Smooth muscle cell (in vitro differentiated cells): Measurements from ENCODE around the gene SAT2. TPM values are rescaled to one million over a fixed set of nuclear protein-coding genes. Genes with fewer than 3 reads are reported as not detected.

Experiments used
- DNase-seq: peaks from one replicate; lab custom pipeline; 2025; ENCODE audit not compliant: unreplicated experiment; lab: John Stamatoyannopoulos, UW
- H2AFZ ChIP-seq: fragments of 200-600 bp; sonication (generic); 2 replicates; pipeline ENCODE4 v1.6.0; 2016; ENCODE audit warnings: antibody characterized with exemption, low read depth, mild to moderate bottlenecking
- H3F3A ChIP-seq: fragments of 200-600 bp; sonication (generic); 2 replicates; pipeline ENCODE4 v1.6.0; 2017; ENCODE audit warnings: antibody characterized with exemption, low read depth
- H3K27ac ChIP-seq: fragments of 200-600 bp; sonication (generic); 2 replicates; pipeline ENCODE4 v1.5.1; 2016; ENCODE audit warnings: low read depth, mild to moderate bottlenecking
- H3K27me3 ChIP-seq: fragments of 200-600 bp; sonication (generic); 2 replicates; pipeline ENCODE4 v1.6.1; 2016; ENCODE audit warnings: low read depth, mild to moderate bottlenecking
- H3K36me3 ChIP-seq: fragments of 200-600 bp; sonication (generic); 2 replicates; pipeline ENCODE4 v1.5.1; 2016; ENCODE audit warnings: low read depth
- H3K4me1 ChIP-seq: fragments of 200-600 bp; sonication (generic); 2 replicates; pipeline ENCODE4 v1.5.1; 2016; ENCODE audit warnings: low read depth
- H3K4me2 ChIP-seq: fragments of 200-600 bp; sonication (generic); 2 replicates; pipeline ENCODE4 v1.6.0; 2016; ENCODE audit warnings: mild to moderate bottlenecking
- H3K4me3 ChIP-seq: fragments of 200-600 bp; sonication (generic); 2 replicates; pipeline ENCODE4 v1.5.1; 2016; ENCODE audit warnings: mild to moderate bottlenecking
- H3K79me2 ChIP-seq: fragments of 200-600 bp; sonication (generic); 2 replicates; pipeline ENCODE4 v1.6.0; 2016; ENCODE audit warnings: low read depth, mild to moderate bottlenecking
- H3K9ac ChIP-seq: fragments of 200-600 bp; sonication (generic); 2 replicates; pipeline ENCODE4 v1.6.0; 2016; ENCODE audit warnings: low read depth
- H3K9me3 ChIP-seq: fragments of 200-600 bp; sonication (generic); replicated peaks from 2 replicates; pipeline ENCODE4 v1.5.1; 2016; ENCODE audit warnings: low read depth
- H4K20me1 ChIP-seq: fragments of 200-600 bp; sonication (generic); 2 replicates; pipeline ENCODE4 v1.6.0; 2016; ENCODE audit warnings: low read depth
- WGBS: methylation state at CpG from one replicate; pipeline ENCODE4 v1.1.7; 2016; ENCODE audit warnings: low lambda C conversion rate; 5-methylcytosine and 5-hydroxymethylcytosine counted together
- polyA plus RNA-seq: library from polyadenylated mRNA; unstranded; fragments of >200 nt; fragmentation: Nextera tagmentation; extraction: Ambion mirVana; gene quantifications from 2 replicates; pipeline ENCODE4 v1.2.1, GENCODE V29; 2016
- total RNA-seq: library from RNA; depleted of rRNA; stranded (reverse); fragments of >200 nt; gene quantifications from 2 replicates; pipeline ENCODE4 v1.2.3, GENCODE V29; 2014
- TF ChIP-seq, protein P1 (sequence below): fragments of 200-600 bp; sonication (generic); IDR thresholded peaks from 2 replicates; pipeline ENCODE4 v1.5.1; 2017; ENCODE audit warnings: borderline replicate concordance, mild to moderate bottlenecking, antibody characterized with exemption; ENCODE audit not compliant: insufficient read depth, poor library complexity, severe bottlenecking

SAT2 gene
- 64.9 and 70.8 TPM in 2 replicates for total RNA-seq
- polyA plus RNA-seq, result 68.2 and 74.2 TPM in 2 replicates

DNA sequence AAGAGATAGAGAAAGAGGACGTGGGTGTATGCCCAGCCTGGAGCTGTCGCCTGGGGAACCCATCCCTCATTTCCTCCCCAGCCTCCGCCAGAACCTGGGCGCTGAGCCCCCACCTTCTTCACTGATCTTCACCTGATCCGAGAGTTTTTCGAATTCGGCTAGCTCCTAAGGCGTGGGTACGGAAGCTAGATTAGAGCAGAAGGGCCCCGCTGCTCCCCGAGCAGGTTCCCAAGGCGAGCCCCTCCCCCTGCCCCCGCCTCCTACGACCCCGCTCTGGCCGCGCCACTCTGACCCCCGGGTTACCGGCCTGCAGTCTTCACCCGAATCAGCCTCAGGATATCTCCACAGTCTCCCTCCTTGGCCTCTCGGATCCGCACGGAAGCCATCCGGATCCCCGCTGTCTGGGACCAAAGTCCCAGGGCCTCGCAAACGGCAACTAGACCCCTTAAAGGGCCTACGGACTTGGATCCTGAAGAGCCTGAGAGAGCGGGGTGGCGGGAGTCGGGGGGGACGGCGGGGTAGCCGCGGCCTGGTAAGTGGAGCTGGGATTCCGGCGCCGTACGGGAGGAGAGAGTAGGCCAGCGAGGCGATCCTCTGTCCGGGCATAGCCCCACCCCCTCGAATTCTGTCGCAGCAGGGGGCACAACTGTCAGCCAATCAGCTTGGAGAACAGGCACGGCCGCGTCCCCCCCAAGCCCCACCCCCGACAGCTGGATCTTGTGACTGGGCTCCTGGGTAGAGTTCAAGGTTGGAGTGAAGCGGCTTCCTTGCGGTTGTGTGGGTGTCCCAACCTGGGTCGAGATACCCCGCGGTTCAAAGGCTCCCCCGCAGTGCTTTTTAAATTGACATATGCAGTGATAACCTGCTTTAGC, at the start of gene SAT2:
Gene SAT2 (minus strand): TSS at position 572 of the 872 bp plus-strand sequence. CDS start 186 bp downstream, at position 386.
- Histone ChIP-seq H2AFZ (peak within 1 kb of the TSS; percentile 82), H3K4me1 (no peaks in the 10 kb centered on the region), H3K36me3 (no peaks in the 10 kb centered on the region), H3K27ac (peak within 1 kb of the TSS; percentile 93), H3F3A (no peaks in the 10 kb centered on the region), H3K79me2 (peaks cover 8% of the 10 kb centered on the region), H4K20me1 (no peaks in the 10 kb centered on the region), H3K9ac (peak within 1 kb of the TSS; percentile 97), H3K4me3 (peak within 1 kb of the TSS; percentile 87), H3K9me3 (no peaks in the 10 kb centered on the region), H3K27me3 (no peaks in the 10 kb centered on the region), H3K4me2 (peak within 1 kb of the TSS; percentile 87)
- 2% methylated on average over 52 of the region's 54 CpGs for WGBS
- DNase-seq, result peak; percentile 87
- TF ChIP-seq, protein P1, sequence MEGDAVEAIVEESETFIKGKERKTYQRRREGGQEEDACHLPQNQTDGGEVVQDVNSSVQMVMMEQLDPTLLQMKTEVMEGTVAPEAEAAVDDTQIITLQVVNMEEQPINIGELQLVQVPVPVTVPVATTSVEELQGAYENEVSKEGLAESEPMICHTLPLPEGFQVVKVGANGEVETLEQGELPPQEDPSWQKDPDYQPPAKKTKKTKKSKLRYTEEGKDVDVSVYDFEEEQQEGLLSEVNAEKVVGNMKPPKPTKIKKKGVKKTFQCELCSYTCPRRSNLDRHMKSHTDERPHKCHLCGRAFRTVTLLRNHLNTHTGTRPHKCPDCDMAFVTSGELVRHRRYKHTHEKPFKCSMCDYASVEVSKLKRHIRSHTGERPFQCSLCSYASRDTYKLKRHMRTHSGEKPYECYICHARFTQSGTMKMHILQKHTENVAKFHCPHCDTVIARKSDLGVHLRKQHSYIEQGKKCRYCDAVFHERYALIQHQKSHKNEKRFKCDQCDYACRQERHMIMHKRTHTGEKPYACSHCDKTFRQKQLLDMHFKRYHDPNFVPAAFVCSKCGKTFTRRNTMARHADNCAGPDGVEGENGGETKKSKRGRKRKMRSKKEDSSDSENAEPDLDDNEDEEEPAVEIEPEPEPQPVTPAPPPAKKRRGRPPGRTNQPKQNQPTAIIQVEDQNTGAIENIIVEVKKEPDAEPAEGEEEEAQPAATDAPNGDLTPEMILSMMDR, result no peak

DNA sequence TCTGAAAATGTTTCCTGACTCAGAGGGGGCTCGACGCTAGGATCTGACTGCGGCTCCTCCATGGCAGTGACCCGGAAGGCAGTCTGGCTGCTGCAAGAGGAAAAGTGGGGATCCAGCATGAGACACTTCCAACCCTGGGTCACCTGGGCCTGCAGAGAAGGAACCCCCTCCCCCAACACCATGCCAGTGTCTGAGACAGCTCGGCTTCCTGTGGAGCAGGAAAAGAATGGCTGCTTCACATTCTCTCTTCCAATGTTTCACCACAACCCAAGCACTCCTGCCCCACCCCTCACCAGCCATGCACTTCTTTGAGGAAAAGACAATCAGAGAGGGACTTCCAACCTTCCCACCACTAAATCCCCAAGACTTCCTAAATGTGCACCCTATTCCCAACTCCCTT, 48.9 kb upstream of the SAT2 start:
- no peak overlapping the region for H2AFZ ChIP-seq
- no peak overlapping the region for H3K27ac ChIP-seq
- DNase-seq, result no peak
- TF ChIP-seq, protein P1, result no peak
- H3F3A ChIP-seq, result no peaks in the 10 kb centered on the region
- no peak overlapping the region for H3K4me3 ChIP-seq
- H3K4me2 ChIP-seq, result no peak overlapping the region
- peaks cover 24% of the 10 kb centered on the region for H3K79me2 ChIP-seq
- WGBS, result 83% methylated on average over 5 of the region's 5 CpGs
- no peaks in the 10 kb centered on the region for H3K9me3 ChIP-seq
- H4K20me1 ChIP-seq, result peaks cover 21% of the 10 kb centered on the region
- H3K9ac ChIP-seq, result no peak overlapping the region
- no peaks in the 10 kb centered on the region for H3K4me1 ChIP-seq
- peaks cover 11% of the 10 kb centered on the region for H3K36me3 ChIP-seq
- H3K27me3 ChIP-seq, result no peaks in the 10 kb centered on the region

DNA sequence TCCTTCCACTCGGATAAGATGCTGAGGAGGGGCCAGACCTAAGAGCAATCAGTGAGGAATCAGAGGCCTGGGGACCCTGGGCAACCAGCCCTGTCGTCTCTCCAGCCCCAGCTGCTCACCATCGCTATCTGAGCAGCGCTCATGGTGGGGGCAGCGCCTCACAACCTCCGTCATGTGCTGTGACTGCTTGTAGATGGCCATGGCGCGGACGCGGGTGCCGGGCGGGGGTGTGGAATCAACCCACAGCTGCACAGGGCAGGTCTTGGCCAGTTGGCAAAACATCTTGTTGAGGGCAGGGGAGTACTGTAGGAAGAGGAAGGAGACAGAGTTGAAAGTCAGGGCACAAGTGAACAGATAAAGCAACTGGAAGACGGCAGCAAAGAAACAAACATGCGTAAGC, 47.3 kb upstream of the SAT2 start:
- no peaks in the 10 kb centered on the region for H3K9me3 ChIP-seq
- peaks cover 11% of the 10 kb centered on the region for H3K79me2 ChIP-seq
- H3K4me2 ChIP-seq, result no peak overlapping the region
- no peaks in the 10 kb centered on the region for H3K27me3 ChIP-seq
- peaks cover 11% of the 10 kb centered on the region for H3K36me3 ChIP-seq
- 91% methylated on average over 14 of the region's 14 CpGs for WGBS
- peaks cover 17% of the 10 kb centered on the region for H4K20me1 ChIP-seq
- H3K4me3 ChIP-seq, result no peak overlapping the region
- no peak overlapping the region for H3K27ac ChIP-seq
- TF ChIP-seq, protein P1, result no peak
- no peak for DNase-seq
- H2AFZ ChIP-seq, result no peak overlapping the region
- H3K9ac ChIP-seq, result no peak overlapping the region
- H3F3A ChIP-seq, result no peaks in the 10 kb centered on the region
- no peaks in the 10 kb centered on the region for H3K4me1 ChIP-seq
